Measurements from ENCODE around the gene CRTAC1.

CRTAC1 gene

DNA sequence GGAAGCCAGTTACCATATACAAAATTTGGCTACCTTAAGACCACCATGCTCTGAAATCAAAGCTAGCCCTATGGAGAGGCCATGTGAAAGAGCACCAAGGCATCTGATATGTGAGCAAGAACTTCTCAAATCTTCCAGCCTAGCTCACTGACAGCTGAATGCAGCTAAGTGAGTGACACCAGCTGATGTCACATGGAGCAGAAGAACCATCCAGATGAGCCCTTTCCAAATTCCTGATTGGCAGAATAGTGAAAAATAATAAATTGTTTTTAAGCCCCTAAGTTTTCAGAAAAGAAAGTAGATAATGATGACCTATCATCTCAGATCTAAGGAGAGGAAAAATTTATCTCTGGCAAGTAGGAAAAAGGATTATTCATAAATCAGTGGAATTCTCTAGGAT lies 85.6 kb downstream of the CRTAC1 start:
- no peak overlapping the region for H3K4me3 Mint-ChIP-seq
- DNase-seq (ENCODE audit: low spot score in 2 of 2) (no peak), ATAC-seq (replicated peaks; ENCODE audit: extremely low read depth, poor library complexity, severe bottlenecking) (no peak)
- H3K27ac Mint-ChIP-seq (ENCODE audit: low read depth), result no peak overlapping the region
- peaks cover 5% of the 10 kb centered on the region for H3K9me3 Mint-ChIP-seq
- H3K36me3 Mint-ChIP-seq (ENCODE audit: insufficient read depth), result no peaks in the 10 kb centered on the region
- H3K4me1 Mint-ChIP-seq, result no peaks in the 10 kb centered on the region
- H3K27me3 Mint-ChIP-seq, result peaks cover 66% of the 10 kb centered on the region

DNA sequence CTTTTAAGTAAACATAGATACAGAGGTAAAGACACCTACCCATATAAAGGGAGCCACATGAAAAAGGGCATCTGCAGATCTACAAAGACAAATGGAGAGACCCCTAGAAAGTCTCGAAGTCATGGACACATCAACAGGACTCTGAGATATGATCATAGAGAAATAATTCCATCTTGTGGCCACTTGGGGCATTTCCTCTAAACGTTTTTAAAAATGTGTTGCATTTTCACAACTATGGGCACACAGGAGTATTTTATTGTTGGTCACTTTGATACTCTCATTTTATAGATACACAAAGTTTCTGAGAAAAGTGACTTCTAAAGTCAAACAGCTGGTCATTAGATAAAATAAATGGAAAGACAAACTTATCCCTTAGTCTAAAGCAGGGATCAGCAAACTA lies 87.1 kb downstream of the CRTAC1 start:
- DNase-seq (ENCODE audit: low spot score in 2 of 2), result no peak
- no peak for ATAC-seq (replicated peaks; ENCODE audit: extremely low read depth, poor library complexity, severe bottlenecking)
- Mint-ChIP-seq H3K36me3 (ENCODE audit: insufficient read depth) (no peaks in the 10 kb centered on the region), H3K4me1 (no peaks in the 10 kb centered on the region), H3K4me3 (no peak overlapping the region), H3K9me3 (peaks cover 2% of the 10 kb centered on the region), H3K27ac (ENCODE audit: low read depth) (no peak overlapping the region), H3K27me3 (peaks cover 60% of the 10 kb centered on the region)

DNA sequence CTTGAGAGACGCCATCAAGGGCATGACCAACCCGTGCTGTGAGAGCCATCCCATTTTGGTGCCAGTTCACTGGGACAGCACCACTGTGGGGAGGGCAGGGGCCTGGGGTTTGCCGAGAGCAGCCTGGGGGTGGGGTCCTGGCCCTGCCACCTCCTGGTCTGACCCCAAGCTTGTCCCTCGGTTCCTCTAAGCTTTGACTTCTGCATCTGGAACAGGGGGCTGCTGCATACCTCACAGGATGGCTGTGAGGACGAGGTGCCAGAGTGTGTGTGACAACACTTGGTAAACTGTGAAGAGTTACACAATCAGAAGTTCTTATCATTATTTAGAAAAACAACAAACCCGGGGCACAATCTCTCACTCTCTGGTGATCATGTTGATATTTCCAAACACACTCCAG lies 89.9 kb downstream of the CRTAC1 start:
- no peaks in the 10 kb centered on the region for H3K4me1 Mint-ChIP-seq
- H3K9me3 Mint-ChIP-seq, result no peaks in the 10 kb centered on the region
- H3K36me3 Mint-ChIP-seq (ENCODE audit: insufficient read depth), result no peaks in the 10 kb centered on the region
- H3K27me3 Mint-ChIP-seq, result peaks cover 41% of the 10 kb centered on the region
- ATAC-seq (replicated peaks; ENCODE audit: extremely low read depth, poor library complexity, severe bottlenecking) (no peak), DNase-seq (ENCODE audit: low spot score in 2 of 2) (no peak)
- no peak overlapping the region for H3K27ac Mint-ChIP-seq (ENCODE audit: low read depth)
- no peak overlapping the region for H3K4me3 Mint-ChIP-seq

DNA sequence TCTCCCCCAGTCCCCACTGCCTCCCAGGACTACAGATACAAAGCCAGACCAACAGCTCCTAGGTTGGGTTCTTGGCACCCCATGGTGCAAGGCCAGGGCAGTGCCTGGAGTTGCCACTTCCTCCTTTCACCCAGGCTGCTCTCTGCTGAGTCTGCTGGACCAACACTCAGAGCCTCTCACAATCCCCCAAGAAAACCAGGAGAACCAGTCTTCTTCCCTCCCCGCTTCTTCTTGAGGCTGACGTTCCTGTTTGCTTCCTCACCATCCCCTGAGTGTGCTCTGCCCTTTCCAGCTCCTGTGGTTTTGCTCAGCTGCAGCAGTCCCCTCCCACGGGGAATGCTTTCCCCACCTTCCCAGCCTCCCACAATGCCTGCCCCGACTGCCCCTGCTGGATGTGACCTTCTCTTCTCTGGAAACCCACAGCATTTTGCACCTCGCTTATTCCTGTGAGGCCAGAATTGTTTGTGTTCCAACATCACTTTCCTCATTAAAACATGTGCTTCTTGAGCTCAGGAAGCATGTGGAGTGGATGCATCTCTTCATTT lies 90.9 kb downstream of the CRTAC1 start:
- H3K9me3 Mint-ChIP-seq, result no peaks in the 10 kb centered on the region
- no peak for DNase-seq (ENCODE audit: low spot score in 2 of 2)
- no peak for ATAC-seq (replicated peaks; ENCODE audit: extremely low read depth, poor library complexity, severe bottlenecking)
- no peak overlapping the region for H3K4me3 Mint-ChIP-seq
- no peaks in the 10 kb centered on the region for H3K36me3 Mint-ChIP-seq (ENCODE audit: insufficient read depth)
- no peaks in the 10 kb centered on the region for H3K4me1 Mint-ChIP-seq
- H3K27me3 Mint-ChIP-seq, result peaks cover 31% of the 10 kb centered on the region
- no peak overlapping the region for H3K27ac Mint-ChIP-seq (ENCODE audit: low read depth)

DNA sequence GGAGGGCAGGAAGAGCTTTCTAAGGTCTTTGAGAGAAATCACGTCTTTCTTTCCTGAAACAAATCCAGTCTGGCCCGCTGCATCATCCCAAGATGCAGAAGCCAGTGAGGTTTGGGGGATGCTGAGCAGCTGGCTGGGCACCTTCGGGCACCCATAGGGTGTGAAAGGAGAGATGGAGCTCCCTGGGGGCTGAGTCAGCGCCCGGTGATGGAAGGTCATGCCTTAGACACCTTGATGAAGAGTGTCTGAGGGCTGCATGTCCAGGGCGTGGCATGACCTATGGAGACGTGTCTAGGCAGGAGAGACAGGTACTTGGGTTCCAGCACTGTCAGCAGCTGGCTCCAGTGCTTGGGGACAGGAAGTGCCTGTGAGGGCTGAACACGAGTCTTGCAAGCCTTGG lies 92.5 kb downstream of the CRTAC1 start:
- ATAC-seq (replicated peaks; ENCODE audit: extremely low read depth, poor library complexity, severe bottlenecking) (no peak), DNase-seq (ENCODE audit: low spot score in 2 of 2) (no peak)
- no peaks in the 10 kb centered on the region for H3K4me1 Mint-ChIP-seq
- H3K27ac Mint-ChIP-seq (ENCODE audit: low read depth), result no peak overlapping the region
- no peaks in the 10 kb centered on the region for H3K9me3 Mint-ChIP-seq
- no peaks in the 10 kb centered on the region for H3K36me3 Mint-ChIP-seq (ENCODE audit: insufficient read depth)
- peaks cover 38% of the 10 kb centered on the region for H3K27me3 Mint-ChIP-seq
- H3K4me3 Mint-ChIP-seq, result no peak overlapping the region

DNA sequence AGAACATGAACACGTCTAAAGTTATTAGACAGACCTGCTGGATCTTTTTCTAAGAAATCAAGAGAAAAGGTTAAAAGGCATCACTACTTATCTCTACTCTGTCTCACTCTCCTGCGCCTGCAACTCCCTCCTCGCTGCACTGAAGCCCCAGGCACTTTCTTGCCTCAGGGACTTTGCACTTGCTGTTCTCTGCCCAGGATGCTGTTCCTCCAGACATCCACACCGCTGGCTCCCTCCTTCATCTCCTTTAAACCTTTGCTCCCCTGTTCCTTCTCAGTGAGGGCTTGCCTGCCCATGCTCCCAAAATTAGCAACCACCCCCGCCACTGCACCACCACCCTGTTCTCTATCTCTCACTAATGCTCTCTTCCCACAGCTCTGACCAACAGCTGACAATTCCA lies 93.4 kb downstream of the CRTAC1 start:
- Mint-ChIP-seq H3K27ac (ENCODE audit: low read depth) (no peak overlapping the region), H3K4me1 (no peaks in the 10 kb centered on the region), H3K9me3 (no peaks in the 10 kb centered on the region), H3K36me3 (ENCODE audit: insufficient read depth) (no peaks in the 10 kb centered on the region), H3K4me3 (no peak overlapping the region), H3K27me3 (peaks cover 31% of the 10 kb centered on the region)
- DNase-seq (ENCODE audit: low spot score in 2 of 2) (no peak), ATAC-seq (replicated peaks; ENCODE audit: extremely low read depth, poor library complexity, severe bottlenecking) (no peak)

DNA sequence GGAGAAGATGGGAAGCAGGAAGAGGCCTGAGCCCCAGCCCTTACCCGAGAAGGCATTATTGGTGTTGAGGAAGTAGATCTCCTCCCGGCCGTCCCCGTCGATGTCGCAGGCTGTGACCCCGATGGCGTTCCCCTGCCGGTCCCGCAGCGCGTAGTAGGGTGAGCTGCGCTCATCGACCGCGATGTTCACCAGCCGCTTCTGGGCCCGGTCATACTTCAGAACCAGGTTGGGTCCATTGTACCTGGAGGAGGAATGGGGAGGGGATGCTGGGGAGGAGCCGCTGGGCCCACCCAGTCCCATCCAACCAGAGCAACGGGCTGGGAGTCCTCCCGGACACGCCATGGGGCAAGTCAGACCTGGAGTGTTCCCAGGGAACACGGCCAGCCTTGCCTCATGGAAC lies 94.3 kb downstream of the CRTAC1 start:
- H3K9me3 Mint-ChIP-seq, result no peaks in the 10 kb centered on the region
- H3K4me3 Mint-ChIP-seq, result no peak overlapping the region
- ATAC-seq (replicated peaks; ENCODE audit: extremely low read depth, poor library complexity, severe bottlenecking), result no peak
- no peak for DNase-seq (ENCODE audit: low spot score in 2 of 2)
- no peaks in the 10 kb centered on the region for H3K4me1 Mint-ChIP-seq
- no peak overlapping the region for H3K27ac Mint-ChIP-seq (ENCODE audit: low read depth)
- H3K36me3 Mint-ChIP-seq (ENCODE audit: insufficient read depth), result no peaks in the 10 kb centered on the region
- H3K27me3 Mint-ChIP-seq, result peaks cover 22% of the 10 kb centered on the region

DNA sequence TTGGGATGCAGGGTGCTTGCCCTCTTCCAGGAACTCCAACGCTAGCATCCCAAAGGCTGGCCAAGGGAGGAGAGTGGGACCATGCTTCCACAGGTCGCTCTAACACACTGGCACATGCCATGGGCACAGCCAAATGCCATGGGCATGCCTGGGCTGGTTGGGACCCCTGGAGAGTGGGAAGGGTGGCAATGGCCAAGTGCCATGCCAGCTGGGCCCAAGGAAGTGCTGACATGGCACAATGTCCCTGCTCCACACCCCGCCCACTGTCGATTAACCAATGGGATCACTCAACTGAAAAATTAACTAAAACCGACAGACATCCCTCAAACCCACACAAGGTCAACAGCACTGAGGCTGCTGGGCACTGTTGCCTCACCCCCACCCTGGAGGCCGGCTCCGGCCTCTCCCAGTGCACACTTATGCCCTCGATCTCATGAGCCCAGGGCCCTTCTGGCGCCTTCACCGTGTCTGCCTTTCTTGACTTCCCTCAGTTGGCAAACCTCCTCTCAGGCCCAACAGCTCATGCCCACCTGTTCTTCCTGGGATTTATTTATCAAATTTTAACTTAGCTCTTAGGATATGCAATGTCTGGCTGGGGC lies 97.4 kb downstream of the CRTAC1 start:
- H3K27me3 Mint-ChIP-seq, result peaks cover 17% of the 10 kb centered on the region

DNA sequence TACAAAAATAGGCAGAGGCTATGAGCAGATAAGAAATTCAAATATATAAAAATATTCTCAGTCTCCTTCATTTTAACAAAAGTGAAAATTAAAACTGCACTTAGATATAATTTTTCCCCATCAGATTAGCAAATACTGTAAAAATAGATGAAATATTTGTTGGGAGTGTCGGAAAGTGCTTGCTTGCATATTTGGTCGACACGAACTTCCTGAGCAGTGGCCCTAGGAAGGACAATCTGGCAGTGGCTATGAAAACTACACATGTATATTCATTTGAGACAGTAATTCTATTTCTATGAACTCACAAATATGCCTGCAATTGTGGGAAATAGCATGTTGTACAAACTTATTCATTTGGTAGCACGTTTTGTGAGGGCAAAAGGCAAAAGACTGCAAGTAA lies 99.4 kb downstream of the CRTAC1 start:
- DNase-seq (ENCODE audit: low spot score in 2 of 2) (no peak), ATAC-seq (replicated peaks; ENCODE audit: extremely low read depth, poor library complexity, severe bottlenecking) (no peak)
- Mint-ChIP-seq H3K27ac (ENCODE audit: low read depth) (no peak overlapping the region), H3K4me1 (no peaks in the 10 kb centered on the region), H3K27me3 (peaks cover 30% of the 10 kb centered on the region), H3K36me3 (ENCODE audit: insufficient read depth) (no peaks in the 10 kb centered on the region), H3K9me3 (no peaks in the 10 kb centered on the region), H3K4me3 (no peak overlapping the region)

More for the DNA sequence above, 97.4 kb downstream of the CRTAC1 start:
- no peaks in the 10 kb centered on the region for H3K36me3 Mint-ChIP-seq (ENCODE audit: insufficient read depth)
- no peaks in the 10 kb centered on the region for H3K4me1 Mint-ChIP-seq
- H3K9me3 Mint-ChIP-seq, result no peaks in the 10 kb centered on the region
- no peak overlapping the region for H3K27ac Mint-ChIP-seq (ENCODE audit: low read depth)
- H3K4me3 Mint-ChIP-seq, result no peak overlapping the region
- DNase-seq (ENCODE audit: low spot score in 2 of 2) (no peak), ATAC-seq (replicated peaks; ENCODE audit: extremely low read depth, poor library complexity, severe bottlenecking) (no peak)

DNA sequence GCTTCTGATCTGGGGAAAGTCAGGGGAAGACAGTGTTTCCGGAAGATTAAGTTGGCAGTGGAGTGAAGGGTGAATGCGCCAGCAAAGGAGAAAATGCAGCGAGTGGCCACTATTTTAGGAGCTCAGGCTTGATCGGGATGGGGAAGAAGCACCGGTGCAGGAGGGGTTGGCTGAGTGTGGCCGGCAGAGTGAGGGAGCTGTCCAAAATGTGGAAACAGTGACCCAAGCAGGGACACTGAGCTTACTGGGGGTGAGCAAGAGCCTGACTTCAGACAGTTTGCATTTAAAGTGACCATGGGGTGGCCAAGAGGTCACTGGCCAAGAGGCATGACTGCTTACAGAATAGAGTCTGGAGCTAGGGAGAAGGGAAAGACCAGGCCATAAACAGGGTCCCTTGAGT lies 101.5 kb downstream of the CRTAC1 start:
- no peak overlapping the region for H3K4me3 Mint-ChIP-seq
- H3K4me1 Mint-ChIP-seq, result no peaks in the 10 kb centered on the region
- ATAC-seq (replicated peaks; ENCODE audit: extremely low read depth, poor library complexity, severe bottlenecking) (no peak), DNase-seq (ENCODE audit: low spot score in 2 of 2) (no peak)
- H3K9me3 Mint-ChIP-seq, result no peaks in the 10 kb centered on the region
- H3K27me3 Mint-ChIP-seq, result peaks cover 50% of the 10 kb centered on the region
- no peaks in the 10 kb centered on the region for H3K36me3 Mint-ChIP-seq (ENCODE audit: insufficient read depth)
- no peak overlapping the region for H3K27ac Mint-ChIP-seq (ENCODE audit: low read depth)

DNA sequence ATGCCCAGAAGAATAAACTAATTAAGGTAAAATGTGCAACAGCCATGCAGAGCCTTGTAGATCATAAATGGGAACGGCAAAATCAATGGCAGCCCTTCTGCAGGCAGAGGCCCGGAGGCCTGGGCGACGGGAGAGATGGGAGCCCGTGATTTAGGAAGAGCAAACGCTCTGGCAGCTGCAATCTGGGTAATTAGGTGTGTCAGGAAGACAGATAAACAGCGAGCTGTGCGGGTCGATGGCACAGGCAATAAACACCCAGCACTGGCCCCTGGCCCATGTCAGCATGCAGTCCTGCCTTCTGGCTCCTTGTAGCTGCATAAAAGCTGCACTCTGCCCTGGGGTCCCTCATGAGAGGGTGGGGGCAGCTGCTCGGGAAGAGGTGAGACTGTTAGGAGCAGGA lies 102.8 kb downstream of the CRTAC1 start:
- no peaks in the 10 kb centered on the region for H3K4me1 Mint-ChIP-seq

DNA sequence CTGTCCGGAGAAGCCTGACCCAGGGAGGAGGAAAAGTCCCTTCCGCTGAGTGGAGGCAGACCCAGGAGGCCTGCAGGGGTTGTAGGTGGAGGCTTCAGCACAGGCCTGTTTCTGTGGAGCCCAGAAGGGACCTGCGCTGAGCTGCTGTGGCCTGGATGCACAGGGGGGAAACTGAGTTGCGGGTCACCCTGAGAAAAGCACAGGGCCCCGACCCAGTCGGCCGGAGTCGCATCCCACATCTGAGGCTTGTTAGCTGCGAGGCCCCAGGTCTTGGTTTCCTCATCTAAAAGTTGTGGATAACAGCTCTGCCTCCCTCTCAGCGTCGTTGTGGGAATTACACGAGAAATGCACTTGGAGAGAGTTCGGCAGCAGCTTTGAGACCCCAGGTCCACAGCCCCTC lies 104.4 kb downstream of the CRTAC1 start:
- no peaks in the 10 kb centered on the region for H3K4me1 Mint-ChIP-seq
- H3K27ac Mint-ChIP-seq (ENCODE audit: low read depth), result no peak overlapping the region
- H3K27me3 Mint-ChIP-seq, result peaks cover 45% of the 10 kb centered on the region
- no peak for DNase-seq (ENCODE audit: low spot score in 2 of 2)
- no peaks in the 10 kb centered on the region for H3K36me3 Mint-ChIP-seq (ENCODE audit: insufficient read depth)
- H3K4me3 Mint-ChIP-seq, result no peak overlapping the region
- H3K9me3 Mint-ChIP-seq, result no peaks in the 10 kb centered on the region
- no peak for ATAC-seq (replicated peaks; ENCODE audit: extremely low read depth, poor library complexity, severe bottlenecking)

More for the DNA sequence above, 102.8 kb downstream of the CRTAC1 start:
- Mint-ChIP-seq H3K4me3 (no peak overlapping the region), H3K27ac (ENCODE audit: low read depth) (no peak overlapping the region), H3K36me3 (ENCODE audit: insufficient read depth) (no peaks in the 10 kb centered on the region), H3K27me3 (peaks cover 45% of the 10 kb centered on the region), H3K9me3 (no peaks in the 10 kb centered on the region)
- DNase-seq (ENCODE audit: low spot score in 2 of 2) (no peak), ATAC-seq (replicated peaks; ENCODE audit: extremely low read depth, poor library complexity, severe bottlenecking) (no peak)

DNA sequence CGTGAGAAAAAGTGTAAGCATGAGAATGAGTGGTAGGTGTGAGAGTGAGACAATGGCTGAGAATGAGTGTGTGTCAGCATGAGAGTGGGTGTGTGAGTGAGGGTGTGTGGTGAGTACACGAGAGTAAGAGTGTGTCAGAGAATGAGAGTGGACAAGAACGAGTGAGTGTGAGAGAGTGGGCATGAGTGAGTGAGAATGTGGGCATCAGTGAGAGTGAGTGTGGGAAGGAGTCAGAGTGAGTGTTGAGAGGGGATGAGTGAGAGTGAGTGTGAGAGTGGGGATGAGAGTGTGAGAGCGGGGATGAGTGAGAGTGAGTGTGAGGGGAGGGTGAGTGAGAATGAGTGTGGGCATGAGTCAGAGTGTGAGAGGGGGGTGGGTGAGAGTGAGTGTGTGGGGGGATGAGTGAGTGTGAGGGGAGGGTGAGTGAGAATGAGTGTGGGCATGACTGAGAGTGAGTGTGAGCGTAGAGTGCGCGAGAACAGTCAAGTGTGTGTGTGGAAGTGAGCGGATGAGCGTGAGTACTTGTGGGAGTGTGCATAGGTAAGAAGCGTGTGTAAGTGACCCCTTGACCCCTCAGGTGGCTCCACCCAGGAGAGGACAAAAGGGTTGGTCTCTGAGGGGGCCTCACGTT lies 105.0 kb downstream of the CRTAC1 start:
- DNase-seq (ENCODE audit: low spot score in 2 of 2) (no peak), ATAC-seq (replicated peaks; ENCODE audit: extremely low read depth, poor library complexity, severe bottlenecking) (no peak)
- no peaks in the 10 kb centered on the region for H3K36me3 Mint-ChIP-seq (ENCODE audit: insufficient read depth)
- no peak overlapping the region for H3K4me3 Mint-ChIP-seq
- peaks cover 45% of the 10 kb centered on the region for H3K27me3 Mint-ChIP-seq
- no peaks in the 10 kb centered on the region for H3K9me3 Mint-ChIP-seq
- H3K4me1 Mint-ChIP-seq, result no peaks in the 10 kb centered on the region
- no peak overlapping the region for H3K27ac Mint-ChIP-seq (ENCODE audit: low read depth)
